Kidney (tissue), 14 donors: Measurements from ENCODE around the gene WDR72. TPM values are rescaled to one million over a fixed set of nuclear protein-coding genes. Genes with fewer than 3 reads are reported as not detected.

Experiments
- DNase-seq, 5 donors: peaks; one replicate each; pipeline ENCODE4 v3.0.0-alpha.2; 2013 to 2020
- FAIRE-seq: peaks from 2 replicates; lab custom pipeline; 2012; peaks lifted over from hg19 to GRCh38; lab: Jason Lieb, UNC
- H3K27ac ChIP-seq, 2 donors: one replicate each; pipeline ENCODE4 v1.7.0; 2013; ENCODE audit warnings: low read depth in 2 of 2, low read length in 2 of 2, inconsistent platforms in 1 of 2
- H3K27me3 ChIP-seq: one replicate; pipeline ENCODE4 v1.7.1; 2013; ENCODE audit warnings: low read length, inconsistent platforms; ENCODE audit not compliant: control insufficient read depth, insufficient read depth
- H3K36me3 ChIP-seq, 3 donors: one replicate each; pipeline versions ENCODE4 v1.7.0 to v1.7.1; 2013; ENCODE audit warnings: low read length in 3 of 3, control low read depth in 1 of 3, inconsistent platforms in 1 of 3; ENCODE audit not compliant: insufficient read depth in 3 of 3, control insufficient read depth in 2 of 3
- H3K4me1 ChIP-seq, 3 donors: one replicate each; pipeline versions ENCODE4 v1.7.0 to v1.7.1; 2013; ENCODE audit warnings: low read length in 3 of 3, inconsistent platforms in 1 of 3, low read depth in 1 of 3; ENCODE audit not compliant: control insufficient read depth in 2 of 3, insufficient read depth in 2 of 3
- H3K4me3 ChIP-seq, 3 donors: one replicate each; pipeline versions ENCODE4 v1.7.0 to v1.8.1; 2013; ENCODE audit warnings: low read length in 3 of 3, control low read depth in 1 of 3, inconsistent platforms in 1 of 3
- H3K9ac ChIP-seq, 3 donors: one replicate each; pipeline versions ENCODE4 v1.7.0 to v1.7.1; 2013; ENCODE audit warnings: low read length in 3 of 3, control low read depth in 1 of 3, inconsistent platforms in 1 of 3
- H3K9me3 ChIP-seq, 3 donors: one replicate each; pipeline versions ENCODE4 v1.7.0 to v1.7.1; 2013; ENCODE audit warnings: low read length in 3 of 3, control low read depth in 1 of 3, inconsistent platforms in 1 of 3; ENCODE audit not compliant: control insufficient read depth in 2 of 3, insufficient read depth in 1 of 3
- CTCF ChIP-seq: IDR thresholded peaks from 3 replicates; pipeline ENCODE4 v1.5.1; 2012; ENCODE audit warnings: mild to moderate bottlenecking, moderate library complexity, borderline replicate concordance; ENCODE audit not compliant: insufficient read depth; ENCODE audit errors: extremely low read depth
- intact Hi-C: fragments of 100-400 bp; cut with DNase I; formaldehyde crosslinking; loops from one replicate; pipeline ENCODE4 v1.11.1; 2022
- polyA plus RNA-seq: library from polyadenylated mRNA; stranded (reverse); fragments of 350-450 nt; fragmentation: Illumina TruSeq; extraction: RNeasy Lipid Tissue Mini Kit (QIAGEN cat#74804); gene quantifications from one replicate; pipeline ENCODE4 v1.2.3, GENCODE V29; 2014; ENCODE audit warnings: low read depth, low replicate concordance; ENCODE audit not compliant: insufficient read depth
- total RNA-seq: library from RNA; stranded (reverse); fragmentation: NEBNext Ultra II Directional; extraction: Animal tissue kit (Norgen Biotek cat#: 25700); gene quantifications from one replicate; pipeline ENCODE4 v1.2.1, GENCODE V29; 2021
- donor health status: control.
- donor health status: control.
- donor health status: control.
- donor health status: control.
- donor health status: control.
- donor health status: DM: yes; HTN: yes; CAD: no.
- donor health status: Normal renal cell carcinoma (clear cell type).

WDR72 gene
- total and polyA plus RNA-seq, 2 donors from 2014 or later, result 55.7 to 60.0 TPM

DNA sequence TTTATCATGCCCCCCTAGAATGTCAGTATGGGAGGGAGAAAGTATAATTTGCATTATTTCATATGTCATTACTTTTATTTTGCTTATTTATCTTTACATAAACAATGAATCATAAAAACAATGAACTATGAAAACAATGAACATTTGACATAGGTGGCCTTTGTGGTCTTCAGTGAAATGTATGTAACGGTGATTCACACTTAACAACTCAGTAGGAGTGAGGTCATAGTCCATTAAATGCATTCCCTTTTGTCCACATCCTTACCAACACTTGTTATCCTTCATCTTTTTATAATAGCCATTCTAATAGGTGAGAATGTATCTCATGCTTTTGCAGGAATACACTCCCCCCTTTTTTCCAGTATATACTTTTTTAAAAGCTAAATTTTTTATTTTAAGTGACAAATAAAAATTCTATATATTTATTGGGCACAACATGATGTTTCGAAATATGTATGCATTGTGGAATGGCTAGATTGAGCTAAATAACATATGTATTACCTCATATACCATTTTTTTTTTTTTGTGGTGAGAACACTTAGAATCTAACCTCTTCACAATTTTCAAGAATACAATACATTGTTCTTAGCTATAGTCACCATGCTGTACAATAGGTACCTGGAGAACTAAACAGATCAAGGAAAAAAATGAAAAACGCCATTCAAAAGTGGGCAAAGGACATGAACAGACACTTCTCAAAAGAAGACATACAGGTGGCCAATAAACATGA, 189.5 kb downstream of the WDR72 start:
- no peak for FAIRE-seq

DNA sequence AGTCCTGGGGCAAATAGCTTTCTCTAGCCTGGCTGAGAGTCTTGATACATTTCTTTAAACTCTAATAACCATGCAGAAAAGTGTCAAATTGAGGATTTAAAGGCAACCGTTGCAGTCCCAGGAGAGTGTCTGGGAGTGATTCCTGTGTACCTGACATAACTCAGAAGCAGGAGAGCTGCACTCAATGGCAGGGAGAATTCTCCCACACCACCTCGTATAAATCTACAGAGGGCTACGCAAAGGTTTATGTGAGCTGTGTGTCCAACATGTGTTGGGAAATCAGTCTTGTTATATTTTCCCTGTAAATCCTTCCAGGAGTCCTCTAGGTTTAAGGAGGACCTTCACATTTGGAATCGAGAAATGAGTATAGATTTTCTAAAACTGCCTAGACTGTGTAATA, 192.6 kb downstream of the WDR72 start:
- DNase-seq, result no peak
- FAIRE-seq, result no peak
- intact Hi-C loops, result no loop called here

More for the DNA sequence above, 189.5 kb downstream of the WDR72 start:
- Histone ChIP-seq H3K36me3 (no peaks in the 10 kb centered on the region), H3K4me1 (no peaks in the 10 kb centered on the region), H3K9ac (no peak overlapping the region), H3K27me3 (no peaks in the 10 kb centered on the region), H3K27ac (no peak overlapping the region), H3K4me3 (no peak overlapping the region), H3K9me3 (no peaks in the 10 kb centered on the region)
- no peak for TF ChIP-seq CTCF
- DNase-seq, result no peak
- intact Hi-C loops, result no loop called here

GRCh38 chr15:53565721-53566120, 193.7 kb downstream of the WDR72 start:
- intact Hi-C loops, result no loop called here
- Histone ChIP-seq H3K4me3 (no peak overlapping the region), H3K9me3 (no peaks in the 10 kb centered on the region), H3K4me1 (peaks cover 0 to 8% (median 0%) of the 10 kb centered on the region in 3 donors), H3K27me3 (no peaks in the 10 kb centered on the region), H3K9ac (no peak overlapping the region), H3K27ac (no peak overlapping the region), H3K36me3 (no peaks in the 10 kb centered on the region)
- FAIRE-seq (no peak), DNase-seq (no peak)
- no peak for TF ChIP-seq CTCF

More for the DNA sequence above, 192.6 kb downstream of the WDR72 start:
- H3K9ac ChIP-seq, result no peak overlapping the region
- H3K4me1 ChIP-seq, result peaks cover 0 to 2% (median 0%) of the 10 kb centered on the region in 3 donors
- H3K9me3 ChIP-seq, result no peaks in the 10 kb centered on the region
- TF ChIP-seq CTCF, result no peak
- H3K36me3 ChIP-seq, result no peaks in the 10 kb centered on the region
- no peaks in the 10 kb centered on the region for H3K27me3 ChIP-seq
- no peak overlapping the region for H3K4me3 ChIP-seq
- no peak overlapping the region for H3K27ac ChIP-seq
